Keratinocyte (primary cell): ENCODE results near the gene BRSK1. TPM values are rescaled to one million over a fixed set of nuclear protein-coding genes. Genes with fewer than 3 reads are reported as not detected.
A peak's percentile ranks its signal among the peaks of the same experiment; 100 is the strongest.

Experiments
- DNase-seq: peaks from one replicate; pipeline ENCODE4 v3.0.0-alpha.2; 2011; ENCODE audit warnings: low read depth, missing footprints, low spot score
- FAIRE-seq: peaks from 2 replicates; lab custom pipeline; 2011; peaks lifted over from hg19 to GRCh38; lab: Jason Lieb, UNC
- H2AFZ ChIP-seq: 2 replicates; pipeline ENCODE4 v1.6.0; 2012; ENCODE audit warnings: low read length, control low read depth, inconsistent platforms; ENCODE audit not compliant: control insufficient read depth
- H3K27ac ChIP-seq: 2 replicates; pipeline ENCODE4 v1.5.1; 2011; ENCODE audit warnings: low read length; ENCODE audit not compliant: control insufficient read depth, insufficient read depth
- H3K27me3 ChIP-seq: 3 replicates; pipeline ENCODE4 v1.6.0; 2011; ENCODE audit warnings: low read length; ENCODE audit not compliant: control insufficient read depth, insufficient read depth; ENCODE audit errors: extremely low read depth
- H3K36me3 ChIP-seq, 2 experiments: 2 replicates in 1 of 2; 3 replicates in 1 of 2; pipeline ENCODE4 v1.5.1; 2011; ENCODE audit warnings: low read length in 2 of 2, mild to moderate bottlenecking in 1 of 2; ENCODE audit not compliant: control insufficient read depth in 2 of 2, insufficient read depth in 2 of 2; ENCODE audit errors: extremely low read depth in 1 of 2
- H3K4me1 ChIP-seq: 3 replicates; pipeline ENCODE4 v1.5.1; 2011; ENCODE audit warnings: low read length; ENCODE audit not compliant: control insufficient read depth, insufficient read depth; ENCODE audit errors: extremely low read depth
- H3K4me2 ChIP-seq: 3 replicates; pipeline ENCODE4 v1.6.0; 2011; ENCODE audit warnings: low read depth, low read length; ENCODE audit not compliant: control insufficient read depth, insufficient read depth; ENCODE audit errors: extremely low read depth
- H3K4me3 ChIP-seq, 3 experiments: fragments of 200-600 bp in 1 of 3; sonication (generic) in 1 of 3; 2 replicates in 2 of 3; 3 replicates in 1 of 3; pipeline ENCODE4 v1.5.1; 2011 to 2016; ENCODE audit warnings: low read length in 3 of 3, mild to moderate bottlenecking in 3 of 3, control low read depth in 2 of 3, inconsistent platforms in 1 of 3, low read depth in 1 of 3, mixed read lengths in 1 of 3, mixed run types in 1 of 3, moderate library complexity in 1 of 3; ENCODE audit not compliant: control insufficient read depth in 2 of 3, insufficient read depth in 2 of 3; ENCODE audit errors: extremely low read depth in 1 of 3
- H3K79me2 ChIP-seq: 2 replicates; pipeline ENCODE4 v1.6.0; 2012; ENCODE audit warnings: low read length; ENCODE audit not compliant: control insufficient read depth, insufficient read depth
- H3K9ac ChIP-seq: 3 replicates; pipeline ENCODE4 v1.6.0; 2011; ENCODE audit warnings: low read length; ENCODE audit not compliant: control insufficient read depth, insufficient read depth; ENCODE audit errors: extremely low read depth
- H3K9me1 ChIP-seq: 3 replicates; pipeline ENCODE4 v1.6.0; 2011; ENCODE audit warnings: low read length; ENCODE audit not compliant: control insufficient read depth, insufficient read depth; ENCODE audit errors: extremely low read depth
- H3K9me3 ChIP-seq: 2 replicates; pipeline ENCODE4 v1.5.1; 2012; ENCODE audit warnings: low read depth, low read length; ENCODE audit not compliant: control insufficient read depth
- H4K20me1 ChIP-seq: 3 replicates; pipeline ENCODE4 v1.6.0; 2011; ENCODE audit warnings: low read length; ENCODE audit not compliant: control insufficient read depth, insufficient read depth; ENCODE audit errors: extremely low read depth
- CTCF ChIP-seq, 3 experiments: IDR thresholded peaks in 1 of 3; conservative IDR thresholded peaks in 1 of 3; optimal IDR thresholded peaks in 1 of 3; 2 replicates in 2 of 3; 3 replicates in 1 of 3; pipeline versions ENCODE3 to v1.5.1; 2011; ENCODE audit warnings: low read length in 3 of 3, mild to moderate bottlenecking in 3 of 3, moderate library complexity in 2 of 3, control low read depth in 1 of 3, inconsistent platforms in 1 of 3; ENCODE audit not compliant: insufficient read depth in 2 of 3; ENCODE audit errors: extremely low read depth in 1 of 3
- EZH2 ChIP-seq: IDR thresholded peaks from one replicate; pipeline ENCODE4 v1.6.1; 2012; ENCODE audit warnings: inconsistent platforms, mild to moderate bottlenecking, low read length, moderate library complexity
- dilution Hi-C: fragments of 300-500 bp; cut with MboI; formaldehyde crosslinking; loops from one replicate; pipeline ENCODE4 v1.7.0; 2020; ENCODE audit warnings: low sequenced_read_pairs; ENCODE audit not compliant: extremely low pct_ligation_motif_present
- polyA minus RNA-seq, 3 experiments: library from RNA; depleted of rRNA, polyadenylated mRNA; stranded (reverse); fragments of >200 nt; gene quantifications; 1 replicate in 1 of 3; 2 replicates in 1 of 3; 3 replicates in 1 of 3; pipeline ENCODE4 v1.2.3, GENCODE V29; 2011
- polyA plus RNA-seq, 5 experiments: library from polyadenylated mRNA; depleted of rRNA in 3 of 5; stranded (reverse) in 3 of 5; stranded (forward) in 1 of 5; unstranded in 1 of 5; fragments of >200 nt; gene quantifications; 1 replicate in 1 of 5; 2 replicates in 3 of 5; 3 replicates in 1 of 5; pipeline versions ENCODE4 v1.2.1 to v1.2.3, GENCODE V29; 2011 to 2012; ENCODE audit warnings: missing spikeins in 2 of 5, low read depth in 1 of 5, low replicate concordance in 1 of 5

Gene BRSK1
- polyA plus RNA-seq (0.46 to 1.1 TPM (median 0.98 TPM) in 3 replicates), polyA minus RNA-seq (0.13 to 2.7 TPM in 2 of 3 replicates, not detected in the other)
- not detected for polyA plus RNA-seq (2011; ENCODE audit: low read depth)
- polyA plus RNA-seq (2011; cell fraction: cytosol; rRNA removed), result 0.63 and 1.7 TPM in 2 replicates
- 2.8 and 5.4 TPM in 2 replicates for polyA plus RNA-seq (2011; cell fraction: nucleus; rRNA removed)
- 0.38 and 1.1 TPM in 2 replicates for polyA plus RNA-seq (2012; ENCODE audit: low replicate concordance)
- not detected for polyA minus RNA-seq (2011; cell fraction: cytosol; rRNA and poly(A)+ RNA removed)
- polyA minus RNA-seq (2011; cell fraction: nucleus; rRNA and poly(A)+ RNA removed), result 0.32 and 0.62 TPM in 2 replicates

DNA sequence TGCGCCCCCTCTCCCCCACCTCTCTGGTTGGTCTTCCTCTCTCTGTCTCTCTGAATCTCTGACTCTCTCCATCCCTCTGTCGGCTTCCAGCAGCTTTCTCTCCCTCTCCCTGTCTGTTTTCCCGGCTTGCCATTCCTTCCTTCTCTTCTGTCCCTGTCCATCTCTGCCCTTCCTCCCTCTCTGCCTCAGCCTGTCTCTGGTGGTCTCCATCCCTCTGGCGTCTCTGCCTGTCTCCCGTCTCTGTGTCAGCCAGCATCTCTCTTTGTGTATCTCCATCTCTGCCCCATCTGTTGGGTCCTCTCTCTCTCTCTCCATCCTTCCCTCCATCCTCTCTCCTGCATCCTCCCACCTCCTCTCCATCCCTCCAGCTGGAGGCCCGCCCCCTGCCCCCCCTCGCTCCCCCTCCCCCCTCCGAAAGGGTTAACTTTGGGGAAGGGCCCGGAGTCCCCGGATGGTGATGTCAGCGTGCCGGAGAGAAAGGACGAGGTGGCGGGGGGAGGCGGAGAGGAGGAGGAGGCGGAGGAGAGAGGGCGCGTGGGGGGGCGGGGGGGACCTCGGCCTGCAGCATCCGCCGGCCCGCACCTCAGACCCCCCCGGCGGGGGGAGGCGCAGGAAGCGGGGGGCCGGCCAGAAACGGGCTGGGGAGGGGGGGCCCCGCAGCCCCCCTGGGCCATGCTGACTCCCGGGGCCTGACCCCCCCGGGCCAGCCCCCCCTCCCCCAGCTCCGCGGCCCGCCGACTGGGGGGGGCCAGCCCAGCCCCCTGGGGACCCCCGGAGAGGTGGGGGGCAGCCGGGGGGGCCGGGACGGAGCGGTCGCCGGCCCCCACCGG is at the start of gene BRSK1:
BRSK1 (plus strand) TSS at position 450 of the 830 bp plus-strand sequence. CDS start 446 bp downstream, outside the sequence.
- peaks cover 14% of the 10 kb centered on the region for H3K4me1 ChIP-seq
- dilution Hi-C loops, result no loop called here
- H3K36me3 ChIP-seq, result no peaks in the 10 kb centered on the region
- no peak within 1 kb of the TSS for H3K4me3 ChIP-seq
- no peaks in the 10 kb centered on the region for H3K27me3 ChIP-seq
- H3K27ac ChIP-seq, result no peak within 1 kb of the TSS
- H3K9me1 ChIP-seq, result no peaks in the 10 kb centered on the region
- no peak for TF ChIP-seq CTCF (optimal IDR thresholded peaks at IDR 0.05 in 1 of 3, IDR thresholded peaks at IDR 0.05 in 1 of 3, conservative IDR thresholded peaks at IDR 0.05 in 1 of 3; ENCODE audit: extremely low read depth in 1 of 3, insufficient read depth in 2 of 3, low read length in 3 of 3)
- peak; percentile 55 for TF ChIP-seq EZH2
- H2AFZ ChIP-seq, result no peak within 1 kb of the TSS
- H3K9me3 ChIP-seq, result no peaks in the 10 kb centered on the region
- H4K20me1 ChIP-seq, result no peaks in the 10 kb centered on the region
- peaks cover 7% of the 10 kb centered on the region for H3K79me2 ChIP-seq
- FAIRE-seq, result no peak
- no peak within 1 kb of the TSS for H3K9ac ChIP-seq
- no peak for DNase-seq
- H3K4me2 ChIP-seq, result no peak within 1 kb of the TSS

DNA sequence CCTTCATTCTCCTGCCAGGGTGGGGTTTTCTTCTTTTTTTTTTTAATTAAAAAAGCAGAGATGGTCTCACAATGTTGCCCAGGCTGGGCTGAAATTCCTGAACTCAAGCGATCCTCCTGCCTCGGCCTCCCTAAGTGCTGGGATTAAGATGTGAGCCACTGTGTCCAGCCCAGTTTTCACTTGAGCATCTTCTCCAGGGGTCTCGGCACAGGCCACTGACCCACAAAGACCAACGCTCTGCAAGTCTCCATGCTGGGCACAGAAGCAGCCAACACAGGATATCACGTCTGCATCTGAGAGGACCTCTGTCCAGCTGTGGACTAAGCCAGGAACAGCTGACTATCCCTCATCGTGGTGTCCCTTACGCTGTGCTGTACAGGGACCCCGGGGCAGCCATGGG is 45.8 kb upstream of the BRSK1 start:
- FAIRE-seq, result no peak
- Histone ChIP-seq H3K9me3 (no peaks in the 10 kb centered on the region), H3K9ac (no peak overlapping the region), H4K20me1 (peaks cover 2% of the 10 kb centered on the region), H3K4me1 (no peaks in the 10 kb centered on the region), H3K27me3 (no peaks in the 10 kb centered on the region), H3K79me2 (no peaks in the 10 kb centered on the region), H3K4me3 (no peak overlapping the region), H3K27ac (no peak overlapping the region), H3K9me1 (no peaks in the 10 kb centered on the region), H3K4me2 (no peak overlapping the region), H2AFZ (no peak overlapping the region), H3K36me3 (peaks cover 51 to 55% of the 10 kb centered on the region in 2 experiments)
- DNase-seq, result no peak
- dilution Hi-C loops, result no loop called here
- no peak for TF ChIP-seq CTCF (optimal IDR thresholded peaks at IDR 0.05 in 1 of 3, IDR thresholded peaks at IDR 0.05 in 1 of 3, conservative IDR thresholded peaks at IDR 0.05 in 1 of 3; ENCODE audit: extremely low read depth in 1 of 3, insufficient read depth in 2 of 3, low read length in 3 of 3)
- TF ChIP-seq EZH2, result no peak
